Mammary epithelial cell (primary cell): ENCODE data around the gene PARD3.

Source experiments
- CTCF ChIP-seq, 2 donors: IDR thresholded peaks in 1 of 2; conservative IDR thresholded peaks in 1 of 2; 2 replicates each; pipeline ENCODE4 v1.5.1; 2011 to 2012; ENCODE audit warnings: inconsistent platforms in 2 of 2, low read length in 2 of 2, mild to moderate bottlenecking in 2 of 2, control low read depth in 1 of 2, low read depth in 1 of 2; ENCODE audit not compliant: insufficient read depth in 1 of 2; ENCODE audit errors: extremely low read depth in 1 of 2
- EZH2 ChIP-seq: IDR thresholded peaks from 2 replicates; pipeline ENCODE4 v1.6.1; 2012; ENCODE audit warnings: low read length, inconsistent platforms, borderline replicate concordance

- TF ChIP-seq CTCF (conservative IDR thresholded peaks at IDR 0.05 in 1 of 2, IDR thresholded peaks at IDR 0.05 in 1 of 2; ENCODE audit: extremely low read depth in 1 of 2, insufficient read depth in 1 of 2, low read depth in 1 of 2, low read length in 2 of 2) (no peak), EZH2 (no peak)
Measured at GRCh38 chr10:34558093-34558583, 257.0 kb downstream of the PARD3 start.
